RPMI7951 (cell line): ENCODE data around the gene EXOSC5. TPM values are rescaled to one million over a fixed set of nuclear protein-coding genes. Genes with fewer than 3 reads are reported as not detected.
A peak's percentile ranks its signal among the peaks of the same experiment; 100 is the strongest.
"Not testable (repeated sequence)": the region's sequence is repeated elsewhere in the genome, so short reads cannot be mapped to it uniquely, and the experiment has no call there.

Source experiments
- DNase-seq: peaks from one replicate; pipeline ENCODE4 v3.0.0-alpha.2; 2012; ENCODE audit warnings: low read depth
- total RNA-seq: library from RNA; depleted of rRNA; stranded (reverse); fragments of >200 nt; shearing (Covaris generic); gene quantifications from 2 replicates; pipeline ENCODE4 v1.2.3, GENCODE V29; 2014

EXOSC5 gene
- total RNA-seq, 1 experiment from 2014 or later = 36.8 TPM

GRCh38 chr19:41405776-41406175 is 8.6 kb upstream of the EXOSC5 start:
- no peak for DNase-seq

- no peak for DNase-seq
These were observed 6.2 kb upstream of the EXOSC5 start for GRCh38 chr19:41403181-41403970.

GRCh38 chr19:41402010-41402409 is 4.9 kb upstream of the EXOSC5 start:
- DNase-seq = no peak

- DNase-seq = no peak
These were observed 4.3 kb upstream of the EXOSC5 start for GRCh38 chr19:41401483-41401882.

GRCh38 chr19:41399525-41399924 is 2.4 kb upstream of the EXOSC5 start:
- DNase-seq = no peak

GRCh38 chr19:41399091-41399490 is 1.9 kb upstream of the EXOSC5 start:
- no peak for DNase-seq

GRCh38 chr19:41398598-41398997 is 1.4 kb upstream of the EXOSC5 start:
- no peak for DNase-seq

- DNase-seq = no peak
These were observed 875 bp upstream of the EXOSC5 start for GRCh38 chr19:41398050-41398418.

GRCh38 chr19:41395355-41395754 is 1.8 kb downstream of the EXOSC5 start:
- no peak for DNase-seq

- no peak for DNase-seq
These were observed 4.4 kb downstream of the EXOSC5 start for GRCh38 chr19:41392775-41393174.

- DNase-seq = no peak
These were observed 5.5 kb downstream of the EXOSC5 start for GRCh38 chr19:41391618-41392017.

- no peak for DNase-seq
These were observed 10.7 kb downstream of the EXOSC5 start for GRCh38 chr19:41386442-41386841.

- DNase-seq = no peak
These were observed 12.8 kb downstream of the EXOSC5 start for GRCh38 chr19:41384351-41384750.

GRCh38 chr19:41381536-41381935 is 15.6 kb downstream of the EXOSC5 start:
- DNase-seq = not testable (repeated sequence)

GRCh38 chr19:41377977-41378709 is 19.0 kb downstream of the EXOSC5 start:
- DNase-seq = peak; percentile 17

GRCh38 chr19:41376998-41377365 is 20.2 kb downstream of the EXOSC5 start:
- DNase-seq = no peak

- DNase-seq = peak; percentile 22
These were observed 20.7 kb downstream of the EXOSC5 start, which contains the start of gene TMEM91 for GRCh38 chr19:41376241-41376997. Gene TMEM91, plus strand, starts transcription at chr19:41376533. Its CDS starts 1,777 bp downstream, at chr19:41378310.

- peak; percentile 97 for DNase-seq
These were observed 23.2 kb downstream of the EXOSC5 start for GRCh38 chr19:41373993-41374392.

GRCh38 chr19:41372501-41372900 is 24.7 kb downstream of the EXOSC5 start:
- DNase-seq = no peak

GRCh38 chr19:41371541-41371940 is 25.6 kb downstream of the EXOSC5 start:
- no peak for DNase-seq

- not testable (repeated sequence) for DNase-seq
These were observed 26.0 kb downstream of the EXOSC5 start for GRCh38 chr19:41371119-41371518.

GRCh38 chr19:41369769-41370168 is 27.4 kb downstream of the EXOSC5 start:
- DNase-seq = no peak
